ENCODE results near the gene CATSPERE. TPM values are rescaled to one million over a fixed set of nuclear protein-coding genes. Genes with fewer than 3 reads are reported as not detected.

CATSPERE gene, protein sequence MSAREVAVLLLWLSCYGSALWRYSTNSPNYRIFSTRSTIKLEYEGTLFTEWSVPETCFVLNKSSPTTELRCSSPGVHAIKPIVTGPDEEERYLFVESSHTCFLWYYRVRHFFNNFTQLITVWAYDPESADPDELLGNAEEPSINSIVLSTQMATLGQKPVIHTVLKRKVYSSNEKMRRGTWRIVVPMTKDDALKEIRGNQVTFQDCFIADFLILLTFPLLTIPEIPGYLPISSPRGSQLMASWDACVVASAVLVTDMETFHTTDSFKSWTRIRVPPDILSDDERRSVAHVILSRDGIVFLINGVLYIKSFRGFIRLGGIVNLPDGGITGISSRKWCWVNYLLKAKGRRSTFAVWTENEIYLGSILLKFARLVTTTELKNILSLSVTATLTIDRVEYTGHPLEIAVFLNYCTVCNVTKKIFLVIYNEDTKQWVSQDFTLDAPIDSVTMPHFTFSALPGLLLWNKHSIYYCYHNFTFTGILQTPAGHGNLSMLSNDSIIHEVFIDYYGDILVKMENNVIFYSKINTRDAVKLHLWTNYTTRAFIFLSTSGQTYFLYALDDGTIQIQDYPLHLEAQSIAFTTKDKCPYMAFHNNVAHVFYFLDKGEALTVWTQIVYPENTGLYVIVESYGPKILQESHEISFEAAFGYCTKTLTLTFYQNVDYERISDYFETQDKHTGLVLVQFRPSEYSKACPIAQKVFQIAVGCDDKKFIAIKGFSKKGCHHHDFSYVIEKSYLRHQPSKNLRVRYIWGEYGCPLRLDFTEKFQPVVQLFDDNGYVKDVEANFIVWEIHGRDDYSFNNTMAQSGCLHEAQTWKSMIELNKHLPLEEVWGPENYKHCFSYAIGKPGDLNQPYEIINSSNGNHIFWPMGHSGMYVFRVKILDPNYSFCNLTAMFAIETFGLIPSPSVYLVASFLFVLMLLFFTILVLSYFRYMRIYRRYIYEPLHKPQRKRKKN
- 0.50 TPM for total RNA-seq
- long read RNA-seq, result 0 reads

DNA sequence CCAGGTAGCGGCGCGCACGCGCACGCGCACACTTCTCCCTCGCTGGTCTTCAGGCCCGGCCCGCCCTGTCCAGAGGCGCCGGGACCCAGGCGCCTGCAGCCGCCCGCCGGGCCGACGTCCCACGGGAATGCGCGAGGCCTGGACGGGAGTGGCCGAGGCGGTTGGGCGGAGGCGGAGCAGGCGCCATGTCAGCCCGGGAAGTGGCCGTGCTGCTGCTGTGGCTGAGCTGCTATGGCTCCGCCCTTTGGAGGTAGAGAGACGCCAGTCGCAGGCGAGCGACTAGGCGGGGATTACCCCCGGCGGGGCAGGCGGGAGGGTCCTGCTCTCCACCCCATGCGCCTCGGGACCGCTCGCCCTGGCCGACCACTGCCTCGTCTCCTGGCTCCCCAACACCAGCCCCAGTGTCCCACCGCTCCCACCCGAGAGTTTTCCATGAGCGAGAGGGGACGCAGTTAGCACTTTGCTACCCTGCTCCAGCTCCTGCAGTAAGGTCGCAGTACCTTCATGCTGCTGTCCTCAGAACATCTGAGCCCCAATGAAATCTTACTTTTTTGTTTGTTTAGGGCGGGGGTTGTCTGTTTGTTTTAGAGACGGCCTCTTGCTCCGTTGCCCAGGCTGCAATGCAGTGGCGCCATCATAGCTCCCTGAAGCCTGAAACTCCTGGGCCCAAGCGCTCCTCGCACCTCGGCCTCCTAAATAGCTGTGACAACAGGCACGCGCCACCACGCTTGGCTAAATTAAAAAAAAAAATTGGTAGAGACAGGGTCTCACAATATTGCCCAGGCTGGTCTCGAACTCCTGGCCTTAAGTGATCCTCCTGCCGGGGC is at the start of gene CATSPERE:
CATSPERE (plus strand) TSS at position 29 of the 827 bp plus-strand sequence; CDS start at position 186, 157 bp downstream.
- DNase-seq, result peak; percentile 96
- intact Hi-C loops (cut with micrococcal nuclease), result no loop called here
- peak; percentile 99 for ATAC-seq

DNA sequence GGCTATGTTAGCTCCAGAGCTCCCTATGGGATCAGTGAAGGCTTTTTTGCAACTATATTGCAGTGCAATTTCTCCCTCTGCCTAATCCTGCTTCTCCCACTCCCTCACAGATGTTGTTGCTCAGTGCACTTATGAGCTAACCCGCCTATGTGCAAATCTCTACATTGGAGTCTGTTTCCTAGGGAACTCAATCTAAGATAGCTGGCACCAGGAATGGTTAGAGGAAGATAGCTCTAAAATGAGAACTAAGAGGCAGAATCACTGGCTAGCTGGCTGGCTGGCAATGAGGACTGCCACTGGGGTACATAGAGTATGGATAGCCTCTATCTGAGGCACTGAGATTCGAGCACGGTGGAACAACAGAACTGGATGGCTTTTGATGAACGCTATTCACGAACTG is 48.9 kb upstream of the CATSPERE start:
- ATAC-seq, result no peak
- no peak for DNase-seq
- intact Hi-C loops (cut with micrococcal nuclease), result no loop called here

DNA sequence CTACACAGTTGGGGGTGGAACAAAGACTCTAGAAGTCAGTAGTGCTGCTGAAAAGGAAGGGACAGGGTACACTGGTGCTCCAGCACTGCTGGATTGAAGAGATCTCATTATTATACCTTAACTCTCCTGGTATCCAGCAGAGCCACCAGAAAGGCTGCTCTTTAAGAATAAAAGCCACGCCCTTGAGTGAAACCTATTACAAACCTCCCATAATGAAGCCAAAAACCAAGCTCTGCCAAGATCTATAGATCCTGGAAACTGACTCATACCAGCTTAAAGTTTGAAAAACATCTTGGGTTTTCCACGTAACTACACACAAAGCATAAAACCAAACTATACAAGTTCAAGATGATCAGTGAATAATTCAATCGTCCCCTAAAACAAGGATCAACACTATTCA is 47.3 kb upstream of the CATSPERE start:
- DNase-seq (no peak), ATAC-seq (no peak)
- intact Hi-C loops (cut with micrococcal nuclease), result no loop called here

DNA sequence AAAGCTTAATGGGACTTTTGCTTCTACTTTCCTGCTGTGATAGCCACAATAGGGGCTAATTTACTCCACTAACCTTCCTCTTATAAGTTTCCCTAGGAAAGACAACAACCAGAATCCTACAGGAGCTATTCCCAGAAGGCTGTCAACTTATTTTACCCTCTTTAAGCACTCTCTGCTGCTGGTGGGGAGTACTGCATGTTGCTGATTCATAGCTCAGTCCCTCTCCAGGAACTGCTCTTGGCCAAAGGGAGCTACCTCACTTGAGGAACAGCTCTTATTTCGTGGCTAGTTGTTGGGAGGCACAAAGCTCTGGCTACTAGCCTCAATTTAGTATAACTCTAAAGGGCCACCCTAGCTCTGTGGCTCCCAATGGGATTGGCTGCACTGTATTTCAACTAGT is 46.5 kb upstream of the CATSPERE start:
- intact Hi-C loops (cut with micrococcal nuclease), result no loop called here
- ATAC-seq (no peak), DNase-seq (no peak)

DNA sequence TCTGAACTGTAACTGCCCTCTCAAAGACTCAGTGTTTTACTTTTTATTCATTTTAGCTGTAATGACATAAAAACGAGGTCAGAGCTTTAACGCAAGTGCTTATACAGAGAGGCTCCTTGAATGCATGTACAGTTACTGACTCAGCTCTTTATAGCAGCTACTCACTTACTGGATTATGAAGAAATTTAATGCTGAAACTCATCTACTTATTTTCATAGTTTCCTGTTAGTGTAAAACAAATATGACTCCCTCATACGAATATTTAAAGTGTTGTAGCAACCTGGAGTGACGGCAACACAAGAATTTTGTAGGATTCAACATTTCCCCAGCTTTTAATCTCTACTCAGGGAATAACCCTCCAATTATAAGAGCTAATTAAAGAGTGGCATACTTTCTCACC is 42.0 kb upstream of the CATSPERE start:
- no peak for ATAC-seq
- DNase-seq, result no peak
- intact Hi-C loops (cut with micrococcal nuclease), result no loop called here

DNA sequence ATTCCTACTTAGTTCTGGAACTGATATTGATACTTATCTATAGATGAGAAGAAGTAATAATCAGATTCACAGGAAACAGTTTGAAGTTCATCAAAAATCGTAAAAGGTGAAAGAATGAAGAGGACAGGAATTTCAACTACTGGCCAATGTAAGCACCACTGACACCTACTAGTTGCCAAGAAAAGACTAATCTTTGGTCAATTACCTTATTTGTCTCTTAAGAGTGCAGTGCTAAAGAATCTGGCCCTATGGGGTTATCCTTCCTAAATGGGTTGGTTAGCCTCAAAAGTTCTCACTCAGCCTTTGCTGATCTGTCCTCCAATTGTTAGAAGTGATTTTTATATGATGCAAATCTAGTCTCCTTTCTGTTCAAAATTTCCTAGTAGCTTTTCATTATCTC is 38.9 kb upstream of the CATSPERE start:
- intact Hi-C loops (cut with micrococcal nuclease), result no loop called here
- DNase-seq (no peak), ATAC-seq (no peak)

DNA sequence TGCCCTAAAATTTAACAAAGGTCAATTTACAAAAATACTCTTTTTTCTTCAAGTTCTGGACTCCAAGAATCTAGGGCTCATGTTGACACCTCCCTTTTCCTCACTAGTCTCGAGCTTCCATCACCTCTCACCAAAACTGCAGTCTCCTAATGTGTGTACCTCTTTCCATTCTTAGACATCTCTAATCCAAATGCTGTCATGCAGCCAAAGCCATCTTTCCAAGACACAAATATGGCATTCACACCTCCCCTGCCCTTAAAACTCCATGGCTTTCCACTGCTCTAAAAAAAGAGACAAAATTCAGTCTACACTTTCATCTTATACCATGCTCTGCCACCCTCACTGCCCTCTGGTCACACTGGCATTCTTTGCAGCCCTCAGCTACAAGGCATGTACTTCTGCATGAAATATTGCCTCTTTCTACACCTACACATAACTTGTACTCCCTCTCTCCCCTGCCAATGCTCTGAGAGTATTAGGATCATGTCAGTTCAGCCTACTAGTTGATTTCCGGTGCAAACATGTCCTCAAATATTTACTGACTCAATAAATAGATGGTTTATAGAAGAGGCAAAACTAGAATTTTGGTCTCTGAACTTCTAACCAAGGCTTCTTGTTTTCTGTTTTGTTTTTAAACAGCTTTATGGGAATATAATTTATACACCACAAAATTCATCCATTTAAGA is 36.3 kb upstream of the CATSPERE start:
- ATAC-seq (peak; percentile 57), DNase-seq (no peak)
- intact Hi-C loops (cut with micrococcal nuclease), result no loop called here

DNA sequence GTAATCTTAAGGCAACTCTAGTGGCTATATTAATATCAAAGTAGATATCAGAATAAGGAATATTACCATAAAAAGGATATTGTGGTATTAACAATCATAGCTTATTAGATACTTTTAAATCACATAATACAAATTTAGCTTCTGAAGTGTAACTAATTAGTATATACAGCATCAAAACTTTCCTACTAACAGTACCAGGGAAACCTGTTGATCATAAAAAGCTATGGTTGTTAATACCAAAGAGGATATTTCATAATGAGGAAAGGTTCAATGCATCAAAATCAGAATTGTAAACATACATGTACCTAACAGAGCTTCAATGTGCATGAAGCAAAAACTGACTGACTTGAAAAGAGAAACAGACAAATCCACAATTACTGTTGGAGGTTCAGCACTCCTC is 33.4 kb upstream of the CATSPERE start:
- intact Hi-C loops (cut with micrococcal nuclease), result no loop called here
- ATAC-seq, result no peak
- no peak for DNase-seq

DNA sequence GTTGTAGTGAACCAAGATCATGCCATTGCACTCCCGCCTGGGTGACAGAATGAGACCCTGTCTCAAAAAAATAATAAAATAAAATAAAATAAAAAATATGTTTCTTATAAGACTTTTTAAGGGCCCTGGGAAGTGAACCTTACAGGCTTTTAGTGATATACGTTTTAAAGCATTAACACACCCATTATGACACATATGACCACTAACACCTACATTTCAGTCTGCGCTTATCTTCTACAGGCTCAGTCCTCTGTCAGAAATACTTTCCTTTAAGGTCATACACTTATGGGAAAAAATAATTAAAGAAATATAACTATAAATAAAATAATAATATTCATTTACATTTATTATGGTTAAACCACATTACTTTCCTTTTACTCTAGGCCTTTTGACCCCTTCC is 31.3 kb upstream of the CATSPERE start:
- intact Hi-C loops (cut with micrococcal nuclease), result no loop called here
- ATAC-seq, result no peak

DNA sequence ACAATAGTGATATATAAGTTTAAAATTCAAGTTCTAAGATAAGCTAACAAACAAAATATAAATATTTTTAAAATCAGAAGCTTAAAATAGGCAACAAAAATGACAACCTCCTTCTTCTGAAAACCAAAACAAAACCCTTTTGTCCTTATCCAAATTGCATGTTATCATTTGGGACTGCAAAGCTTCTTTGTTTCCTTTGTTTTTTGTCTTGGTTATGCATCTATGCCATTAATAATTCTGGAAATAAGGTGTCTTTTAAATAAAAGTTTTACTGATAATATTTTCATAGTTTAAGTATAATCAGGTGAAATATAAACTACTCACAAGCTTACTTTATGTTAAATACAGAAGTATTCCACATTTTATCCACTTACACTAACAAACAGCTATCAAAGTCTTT is 29.9 kb upstream of the CATSPERE start:
- no peak for DNase-seq
- no peak for ATAC-seq
- intact Hi-C loops (cut with micrococcal nuclease), result no loop called here

More for the DNA sequence above, 31.3 kb upstream of the CATSPERE start:
- no peak for DNase-seq

DNA sequence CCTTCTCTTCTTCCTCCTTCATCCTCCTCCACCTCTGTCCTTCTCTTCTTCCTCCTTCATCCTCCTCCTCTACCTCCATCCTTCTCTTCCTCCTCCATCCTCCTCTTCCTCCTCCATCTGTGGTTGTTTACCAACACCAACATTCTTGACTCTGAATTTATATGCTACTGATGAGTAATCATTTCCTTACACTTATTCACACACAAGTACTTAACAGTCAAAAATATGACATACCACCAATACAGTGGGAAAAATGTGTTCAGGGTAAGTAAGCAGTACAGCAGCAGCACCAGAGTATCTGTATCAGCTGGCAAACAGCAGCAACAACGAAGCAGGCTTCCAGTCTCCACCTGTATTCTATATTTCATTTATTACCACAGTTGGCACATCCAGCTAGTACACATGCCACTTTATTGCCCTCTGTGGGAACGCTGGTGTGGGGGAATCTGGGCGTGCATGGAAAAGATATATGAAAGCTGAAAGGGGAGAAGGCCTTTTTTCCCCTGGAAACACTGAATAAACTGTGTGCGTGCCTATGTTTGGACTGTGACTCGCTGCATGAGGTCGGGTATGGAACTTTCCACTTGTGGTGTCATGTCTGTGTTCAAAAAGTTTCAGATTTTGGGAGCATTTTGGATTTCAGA is 25.4 kb upstream of the CATSPERE start:
- intact Hi-C loops (cut with micrococcal nuclease), result no loop called here
- ATAC-seq (no peak), DNase-seq (no peak)

DNA sequence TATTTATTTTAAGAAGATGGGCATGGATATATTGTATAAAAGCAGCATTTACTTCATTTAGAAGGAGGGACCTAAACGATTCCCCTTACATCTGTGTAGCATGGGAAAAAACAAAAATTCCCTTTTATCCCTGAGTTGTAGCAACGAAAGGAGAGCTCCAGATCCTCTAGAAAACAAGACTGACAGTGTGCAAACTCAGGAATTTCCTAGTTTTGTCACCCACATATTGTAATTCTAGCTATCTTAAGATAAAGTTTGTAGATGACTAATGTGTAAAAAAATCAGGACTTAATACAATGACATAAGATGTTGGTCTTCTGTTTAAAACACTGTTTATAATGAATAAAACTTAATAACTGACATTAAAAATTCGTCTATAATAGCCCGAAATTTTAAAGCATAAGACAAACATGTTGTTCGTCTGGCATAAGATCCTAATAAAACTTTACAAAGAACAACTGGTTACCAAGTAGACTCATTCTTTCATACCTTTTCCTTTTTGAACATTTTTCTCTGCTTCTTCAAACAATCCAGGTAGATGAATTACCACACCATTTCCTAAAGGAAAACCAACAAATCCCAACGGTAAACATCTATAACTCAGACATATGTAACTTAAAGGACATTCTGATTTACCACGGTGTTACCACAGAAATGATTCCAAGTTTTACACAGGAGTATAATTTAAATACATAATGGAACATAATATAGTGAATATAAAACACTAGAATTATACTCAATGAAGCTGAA is 24.6 kb upstream of the CATSPERE start:
- DNase-seq (no peak), ATAC-seq (no peak)
- intact Hi-C loops (cut with micrococcal nuclease), result no loop called here

DNA sequence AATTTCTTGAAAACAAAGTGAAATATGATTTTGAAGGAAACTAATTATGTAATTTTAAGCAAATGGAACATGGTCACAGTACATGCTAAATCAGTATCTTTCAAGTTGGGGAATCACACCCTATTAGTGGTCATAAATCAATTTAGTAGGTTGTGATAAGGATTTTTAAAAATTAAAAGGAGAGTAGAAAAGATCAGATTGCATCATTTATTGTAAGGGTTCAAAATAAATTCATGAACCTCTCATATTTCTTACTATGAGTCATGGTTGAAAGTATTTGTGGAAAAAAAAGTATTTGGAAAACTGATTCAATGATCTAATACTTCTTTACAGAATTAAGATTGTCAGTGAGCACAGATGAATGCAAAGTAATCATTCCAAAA is 24.0 kb upstream of the CATSPERE start:
- ATAC-seq (no peak), DNase-seq (no peak)

DNA sequence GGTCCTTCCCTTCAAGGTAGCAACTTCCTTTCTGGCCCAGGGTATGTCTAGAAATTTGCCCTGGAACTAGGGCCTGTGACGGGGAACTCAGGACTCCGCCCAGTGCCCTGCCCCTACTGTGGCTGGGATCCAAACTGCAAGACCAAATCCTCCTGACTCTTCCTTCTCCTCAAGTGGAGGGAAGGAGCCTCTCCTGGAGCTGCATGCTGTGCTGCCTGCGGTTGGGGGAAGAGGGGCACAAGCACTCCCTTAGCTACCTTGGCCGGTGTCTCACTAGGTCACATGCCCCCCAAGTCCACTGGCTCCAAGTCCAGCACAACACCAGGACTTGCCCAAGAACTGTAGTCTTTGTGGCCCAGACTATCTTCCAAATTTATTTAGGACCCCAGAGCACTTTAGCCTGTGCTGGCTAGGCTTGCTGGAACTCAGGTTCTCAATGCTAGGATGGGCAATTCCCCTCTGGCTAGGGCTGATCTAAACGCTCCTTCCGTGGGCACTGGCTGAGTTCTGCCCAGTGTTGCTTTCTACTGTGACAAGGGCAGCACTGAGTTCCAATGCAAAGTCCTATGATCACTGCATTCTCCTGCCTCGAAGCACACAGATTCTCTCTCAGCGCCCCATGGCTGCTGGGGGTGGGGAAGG is 21.6 kb upstream of the CATSPERE start:
- intact Hi-C loops (cut with micrococcal nuclease), result no loop called here
- ATAC-seq (peak; percentile 23), DNase-seq (no peak)

More for the DNA sequence above, 24.0 kb upstream of the CATSPERE start:
- intact Hi-C loops (cut with micrococcal nuclease), result no loop called here

DNA sequence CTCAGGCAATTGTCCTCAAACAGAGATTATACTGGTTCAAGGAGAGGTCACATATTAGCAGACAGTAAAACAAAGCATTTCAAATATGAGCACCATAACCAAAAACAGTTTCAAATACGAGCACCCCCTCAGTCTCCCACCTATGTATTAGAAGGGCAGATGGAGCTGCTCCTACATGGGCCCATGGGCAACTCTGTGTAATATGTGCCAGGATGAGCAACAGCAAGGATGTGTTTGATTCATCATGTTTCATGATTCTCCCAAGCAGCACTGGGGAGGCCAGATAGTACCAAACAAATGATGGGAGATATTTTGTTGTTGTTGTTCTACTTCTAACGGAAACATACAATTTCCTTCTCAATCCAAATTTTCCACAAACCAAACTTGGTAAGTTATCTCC is 18.2 kb upstream of the CATSPERE start:
- no peak for DNase-seq
- no peak for ATAC-seq
- intact Hi-C loops (cut with micrococcal nuclease), result no loop called here

DNA sequence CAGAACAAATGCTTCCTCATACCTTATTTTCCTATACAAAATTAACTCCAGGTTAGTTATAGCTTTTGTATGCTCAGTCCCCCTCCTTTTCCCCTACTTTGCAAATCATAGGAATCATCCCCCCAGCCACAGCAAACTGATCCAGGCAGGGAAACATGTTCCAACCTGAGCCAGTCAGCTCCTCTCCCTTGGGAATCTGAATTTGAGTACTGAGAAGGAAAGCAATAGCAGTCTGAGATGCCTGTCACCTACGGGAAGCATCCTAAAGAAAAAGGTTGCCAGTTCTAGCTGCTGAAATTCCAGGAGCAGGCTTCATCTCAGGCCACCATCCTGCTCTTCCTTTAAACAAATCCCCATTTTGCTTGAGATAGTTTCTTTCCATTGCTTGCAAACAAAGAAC is 16.2 kb upstream of the CATSPERE start:
- ATAC-seq, result no peak
- intact Hi-C loops (cut with micrococcal nuclease), result no loop called here
- DNase-seq, result no peak
